ENCODE results near the gene PHACTR3.

The PHACTR3 gene

DNA sequence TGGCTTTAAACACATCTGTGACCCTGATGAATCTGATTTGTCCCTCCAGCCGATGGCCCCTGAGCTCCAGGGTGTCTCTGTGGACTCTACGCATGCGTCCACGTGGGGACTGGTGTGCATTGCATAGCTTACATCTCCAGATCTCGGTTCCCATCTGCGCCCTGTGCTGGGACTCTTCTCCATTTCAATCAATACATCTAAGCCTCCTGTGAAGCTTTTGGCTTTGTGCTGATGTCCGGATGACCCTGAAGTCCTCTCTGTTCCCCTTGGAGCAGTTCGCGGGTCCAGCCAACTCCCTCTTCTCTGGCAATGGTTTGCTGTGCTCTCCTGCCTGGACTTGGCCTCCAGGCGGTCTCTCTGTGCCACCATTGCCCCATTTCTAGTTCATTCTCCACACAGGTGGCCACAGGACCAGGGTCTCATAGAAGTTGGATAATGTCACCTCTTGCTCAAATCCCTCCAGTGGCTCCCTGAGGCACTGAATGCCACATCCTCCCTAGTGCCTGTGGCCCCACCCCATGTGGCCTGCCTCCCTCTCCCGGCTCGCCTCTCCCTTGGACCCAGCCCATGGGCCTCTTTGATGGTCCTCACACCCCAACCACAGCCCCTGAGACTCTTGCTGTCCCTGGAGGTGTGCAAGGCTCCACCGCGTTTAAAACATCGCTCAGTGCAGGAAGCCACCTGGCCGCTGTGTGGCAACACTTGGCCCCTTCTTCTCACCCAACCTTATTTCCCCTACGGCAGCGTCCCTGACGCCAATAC lies 173.7 kb downstream of the PHACTR3 start:
- DNase-seq (ENCODE audit: low spot score) = no peak

DNA sequence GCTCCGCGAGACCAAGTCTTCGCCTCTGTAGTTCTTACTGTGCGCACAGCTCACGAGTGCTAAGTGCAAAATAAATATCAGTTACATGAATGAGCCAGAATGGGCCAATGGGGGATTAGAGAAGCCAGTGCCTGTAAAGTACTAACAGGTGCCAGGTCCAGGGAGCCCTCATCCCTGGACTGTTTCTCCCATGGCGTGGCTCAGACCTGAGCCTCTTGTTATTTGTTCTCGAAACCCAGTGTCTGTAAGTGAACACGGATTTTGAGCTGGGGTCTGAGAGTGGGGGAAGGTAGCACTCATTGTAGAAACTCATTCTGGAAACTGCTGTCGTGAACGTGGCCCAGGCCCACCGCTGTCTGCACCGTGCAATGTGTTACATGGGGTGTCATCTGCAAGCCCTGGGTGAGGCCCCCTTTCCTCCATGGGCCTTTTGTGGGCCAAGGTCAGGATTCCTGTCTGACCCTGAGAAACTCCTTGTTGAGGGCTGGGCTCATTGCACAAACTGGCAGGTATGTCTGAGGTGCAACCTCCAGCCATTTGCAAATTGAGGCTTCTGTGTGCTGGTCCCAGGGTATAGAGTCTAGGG lies 174.4 kb downstream of the PHACTR3 start:
- no peak for DNase-seq (ENCODE audit: low spot score)

DNA sequence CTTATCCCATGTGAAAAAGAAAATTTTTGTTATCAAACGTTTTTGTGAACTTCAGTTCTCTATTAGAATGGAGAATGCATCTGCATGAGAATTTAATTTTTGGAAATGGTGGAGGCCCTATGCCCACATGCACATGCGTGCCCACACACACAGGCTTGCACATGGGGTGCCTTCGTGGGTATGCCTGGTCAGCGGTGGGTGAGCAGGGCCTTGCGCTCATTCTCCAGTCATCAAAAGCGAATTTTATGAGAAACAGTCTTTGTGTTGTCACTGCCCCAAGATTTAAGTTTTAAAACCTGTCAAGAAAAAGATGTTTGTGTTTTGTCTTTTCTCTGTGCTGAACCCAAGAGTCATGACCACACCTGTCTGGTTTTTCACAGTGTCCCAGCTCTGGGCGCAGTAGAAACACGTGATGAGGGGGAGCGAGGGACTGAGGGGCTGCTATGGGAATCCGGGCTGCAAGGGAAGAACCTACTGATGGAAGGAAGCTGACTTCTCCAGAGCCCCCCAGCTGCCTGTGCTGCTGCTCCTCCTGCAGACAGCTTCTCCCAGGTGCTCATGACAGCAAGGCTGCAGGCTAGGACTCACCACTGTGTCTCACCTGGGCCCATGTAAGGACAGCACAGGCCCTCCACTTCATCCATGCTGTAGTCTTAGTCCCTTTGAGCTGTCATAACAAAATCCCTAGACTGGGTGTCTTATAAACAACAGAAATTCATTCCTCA lies 175.5 kb downstream of the PHACTR3 start:
- no peak for DNase-seq (ENCODE audit: low spot score)

- no peak for DNase-seq (ENCODE audit: low spot score)
Measured at GRCh38 chr20:59780494-59781185, 176.3 kb downstream of the PHACTR3 start.

DNA sequence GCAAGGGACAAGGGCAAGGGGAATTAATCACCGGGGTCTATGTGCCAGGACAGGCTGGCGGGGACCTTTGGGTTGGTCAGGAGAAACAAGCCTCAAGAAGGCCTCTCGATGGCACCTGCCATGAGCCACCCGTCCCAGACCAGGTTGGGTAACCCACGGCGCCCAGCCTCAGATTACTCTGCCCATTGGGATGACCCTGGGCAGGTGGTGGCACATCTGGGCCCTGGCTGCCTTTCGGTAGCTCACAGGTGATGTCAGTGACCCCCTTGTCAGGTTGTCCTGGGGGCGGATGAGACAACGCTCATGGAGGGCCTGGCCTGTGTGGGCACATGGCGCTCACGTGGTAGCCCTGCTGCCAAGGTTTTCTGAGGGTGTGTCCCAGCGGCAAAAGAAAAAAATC lies 176.9 kb downstream of the PHACTR3 start:
- DNase-seq (ENCODE audit: low spot score) = no peak

DNA sequence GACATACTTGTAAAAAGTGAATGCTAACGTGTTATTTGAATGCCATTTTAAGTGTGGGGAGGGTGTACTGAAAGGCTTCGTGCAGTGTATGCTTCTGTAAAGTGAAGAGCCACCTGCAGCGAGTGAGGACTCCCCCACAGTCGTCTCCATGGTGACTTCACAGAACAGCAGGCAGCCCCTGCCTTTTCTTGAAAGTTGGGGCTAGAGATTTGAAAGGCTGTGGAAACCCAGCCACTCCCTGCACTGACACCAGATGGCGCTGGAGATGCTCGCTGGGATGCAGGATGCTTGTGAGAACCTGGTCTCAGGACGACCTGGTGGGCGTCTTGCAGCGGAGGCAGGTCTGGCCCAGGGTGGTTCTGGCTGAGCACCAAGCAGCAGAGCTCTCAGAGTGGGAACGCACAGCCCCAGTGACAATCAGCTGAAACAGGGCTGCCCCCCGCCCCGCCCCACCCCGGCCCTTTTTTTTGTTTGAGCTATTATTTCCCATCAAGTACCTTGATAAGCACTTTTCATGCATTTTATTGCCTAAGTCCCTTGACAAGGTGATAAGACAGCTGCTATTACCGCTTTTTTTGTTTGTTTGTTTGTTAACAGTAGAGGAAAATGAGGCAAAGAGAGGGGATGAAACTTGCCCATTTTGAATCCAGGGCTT lies 178.8 kb downstream of the PHACTR3 start:
- peak; percentile 83 for DNase-seq (ENCODE audit: low spot score)

- DNase-seq (ENCODE audit: low spot score) = no peak
Measured at GRCh38 chr20:59783641-59784010, 179.3 kb downstream of the PHACTR3 start.

GRCh38 chr20:59784365-59784764 lies 180.0 kb downstream of the PHACTR3 start:
- DNase-seq (ENCODE audit: low spot score) = no peak

DNA sequence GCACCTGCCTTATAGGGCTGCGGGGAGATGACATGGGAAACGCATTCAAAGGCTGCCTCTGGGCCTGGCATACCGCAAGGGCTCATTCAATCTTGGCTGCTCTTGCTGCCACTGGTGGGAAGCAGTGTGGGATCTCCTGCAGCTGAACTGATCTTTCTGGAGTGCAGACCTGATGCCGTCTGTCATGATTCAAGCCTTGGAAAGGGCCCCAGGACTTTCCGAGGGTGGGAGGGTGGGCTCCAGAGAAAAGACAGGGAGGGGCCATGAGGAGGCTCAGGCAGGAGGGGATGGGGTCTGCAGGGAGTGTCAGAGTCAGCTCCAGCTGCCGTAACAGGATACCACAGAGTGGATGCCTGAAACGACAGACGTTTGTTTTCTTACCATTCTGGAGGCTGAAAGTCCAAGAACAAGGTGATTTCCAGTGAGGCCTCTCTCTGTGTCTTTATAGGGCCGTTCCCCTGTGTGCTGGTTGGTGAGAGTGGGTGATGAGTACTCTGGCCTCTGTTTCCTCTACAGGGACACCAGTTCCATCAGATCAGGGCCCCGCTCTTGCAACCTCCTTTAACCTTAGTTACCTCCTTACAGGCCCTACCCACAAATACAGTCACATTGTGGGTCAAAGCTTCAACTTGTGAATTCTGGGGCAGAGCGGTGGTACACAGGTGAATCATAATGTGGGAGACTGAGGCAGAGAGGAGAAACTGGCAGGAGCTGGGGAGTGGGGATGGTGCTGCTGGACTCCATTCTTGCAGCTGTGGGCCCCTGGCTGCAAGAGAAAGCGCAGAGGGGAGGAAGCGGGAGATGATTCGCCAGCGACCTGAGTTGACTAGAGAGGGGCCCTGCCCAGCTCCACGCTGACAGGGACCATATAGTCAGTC lies 180.7 kb downstream of the PHACTR3 start:
- DNase-seq (ENCODE audit: low spot score) = no peak

DNA sequence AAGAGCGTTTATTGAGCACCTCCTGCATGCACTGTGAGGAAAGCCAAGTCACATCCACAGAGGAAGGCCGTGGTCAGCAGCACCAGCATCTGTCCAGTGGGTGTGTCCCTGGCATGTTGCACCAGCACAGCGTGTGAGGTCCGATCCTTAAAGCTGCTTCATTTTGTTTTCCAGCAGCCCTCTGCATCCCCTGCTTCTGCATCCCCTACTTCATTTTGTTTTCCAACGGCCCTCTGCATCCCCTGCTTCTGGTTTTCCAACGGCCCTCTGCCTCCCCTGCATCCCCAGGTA lies 181.3 kb downstream of the PHACTR3 start:
- no peak for DNase-seq (ENCODE audit: low spot score)

DNA sequence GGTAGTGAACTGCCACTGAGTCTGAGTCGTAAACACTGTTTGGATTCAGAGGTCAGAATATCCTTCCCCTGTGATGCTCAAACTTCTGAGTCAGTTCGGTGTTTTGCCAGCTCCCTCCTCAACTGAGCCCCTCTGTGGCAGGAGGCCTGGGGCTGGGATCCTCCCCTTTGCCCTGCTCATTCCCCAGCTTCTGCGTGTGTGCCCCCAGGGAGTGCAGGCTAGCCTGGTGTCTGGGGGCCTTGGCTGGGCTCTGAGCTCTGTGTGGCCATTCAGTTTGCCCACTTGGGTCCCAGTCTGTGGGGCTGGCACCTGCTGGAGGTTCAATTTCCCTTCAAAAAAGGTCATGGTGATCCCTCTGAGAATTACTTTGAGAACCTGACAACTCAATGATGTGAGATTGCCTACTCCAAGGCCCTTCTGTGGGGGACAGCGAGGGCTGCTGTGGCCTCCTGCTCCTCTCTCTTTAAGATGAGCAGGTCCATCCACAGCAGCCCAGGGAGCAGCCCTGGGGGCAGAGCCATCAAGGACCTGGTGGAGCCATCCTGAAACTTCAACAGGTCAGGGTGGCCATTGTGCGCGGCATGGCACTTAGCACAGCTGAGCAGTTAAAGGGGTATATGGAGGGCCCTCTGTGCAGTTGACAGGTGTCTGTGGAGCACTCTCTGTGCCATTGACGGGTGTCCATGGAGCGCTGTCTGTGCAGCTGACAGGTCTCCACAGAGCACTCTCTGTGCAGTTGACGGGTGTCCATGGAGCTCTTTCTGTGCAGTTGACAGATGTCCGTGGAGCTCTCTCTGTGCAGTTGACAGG lies 181.9 kb downstream of the PHACTR3 start:
- no peak for DNase-seq (ENCODE audit: low spot score)

GRCh38 chr20:59786801-59787537 lies 182.6 kb downstream of the PHACTR3 start:
- no peak for DNase-seq (ENCODE audit: low spot score)

GRCh38 chr20:59787538-59787890 lies 183.2 kb downstream of the PHACTR3 start:
- DNase-seq (ENCODE audit: low spot score) = no peak

GRCh38 chr20:59788196-59788735 lies 183.9 kb downstream of the PHACTR3 start:
- no peak for DNase-seq (ENCODE audit: low spot score)

- no peak for DNase-seq (ENCODE audit: low spot score)
Measured at GRCh38 chr20:59788811-59789397, 184.6 kb downstream of the PHACTR3 start.

- DNase-seq (ENCODE audit: low spot score) = no peak
Measured at GRCh38 chr20:59789686-59790085, 185.3 kb downstream of the PHACTR3 start.

DNA sequence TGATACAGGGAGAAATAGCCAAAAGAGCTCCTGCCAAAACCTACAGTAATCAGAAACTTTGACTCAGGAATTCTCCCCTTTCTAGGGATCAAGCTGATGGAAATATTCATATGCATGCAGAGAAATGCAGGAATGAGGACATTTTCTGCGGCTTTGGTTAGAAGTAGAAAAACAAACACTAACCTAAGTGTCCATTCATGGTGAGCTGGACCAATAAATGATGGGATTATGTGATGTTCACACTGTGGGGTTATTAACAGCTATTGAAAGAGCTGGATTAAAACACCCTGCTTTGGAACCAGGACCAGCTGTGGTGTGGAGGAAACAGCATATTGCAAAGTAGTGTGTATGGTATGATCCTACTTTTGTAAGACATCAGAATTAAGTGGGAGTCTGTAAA lies 186.0 kb downstream of the PHACTR3 start:
- DNase-seq (ENCODE audit: low spot score) = no peak

GRCh38 chr20:59792300-59792699 lies 188.0 kb downstream of the PHACTR3 start:
- DNase-seq (ENCODE audit: low spot score) = no peak

- no peak for DNase-seq (ENCODE audit: low spot score)
Measured at GRCh38 chr20:59794555-59794954, 190.2 kb downstream of the PHACTR3 start.

Data from GM03348 (cell line).